Measurements from ENCODE around the gene CDK9.
A peak's percentile ranks its signal among the peaks of the same experiment; 100 is the strongest.

Gene CDK9

DNA sequence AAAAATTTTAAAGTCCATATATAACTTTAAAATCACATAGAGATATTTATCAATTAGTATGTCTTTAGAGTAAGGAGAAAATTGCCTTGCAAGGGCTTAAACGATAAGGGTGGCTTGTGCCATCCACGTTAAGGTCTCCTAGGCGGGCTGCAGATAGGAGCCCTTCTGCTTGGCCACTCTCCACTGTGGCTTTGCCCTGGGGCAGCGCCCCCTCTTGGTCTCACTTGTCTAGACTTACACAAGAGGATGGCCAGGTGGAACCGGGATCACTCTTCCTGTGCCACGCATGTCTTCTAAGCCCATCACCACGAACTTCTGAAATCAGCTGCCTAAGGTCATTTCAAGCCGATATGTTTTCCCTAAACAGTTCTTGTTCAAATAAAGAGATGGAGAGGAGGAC lies 19.8 kb downstream of the CDK9 start:
- no peak for DNase-seq

DNA sequence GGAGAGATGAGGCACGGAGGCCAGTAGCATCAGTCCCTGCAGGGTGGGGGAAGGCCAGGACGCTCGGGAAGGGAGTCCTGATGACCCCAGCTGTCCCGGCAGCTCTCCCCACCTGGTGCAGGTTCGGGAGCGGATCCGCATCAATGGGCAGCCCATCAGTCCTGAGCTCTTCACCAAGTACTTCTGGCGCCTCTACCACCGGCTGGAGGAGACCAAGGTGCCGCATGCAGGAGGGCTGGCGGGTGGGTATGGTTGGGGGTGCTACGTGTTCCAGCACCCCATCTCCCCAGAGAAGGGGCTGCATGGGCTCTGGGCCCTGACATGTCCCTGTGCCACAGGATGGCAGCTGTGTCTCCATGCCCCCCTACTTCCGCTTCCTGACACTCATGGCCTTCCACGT lies 21.0 kb downstream of the CDK9 start:
- no peak for DNase-seq

DNA sequence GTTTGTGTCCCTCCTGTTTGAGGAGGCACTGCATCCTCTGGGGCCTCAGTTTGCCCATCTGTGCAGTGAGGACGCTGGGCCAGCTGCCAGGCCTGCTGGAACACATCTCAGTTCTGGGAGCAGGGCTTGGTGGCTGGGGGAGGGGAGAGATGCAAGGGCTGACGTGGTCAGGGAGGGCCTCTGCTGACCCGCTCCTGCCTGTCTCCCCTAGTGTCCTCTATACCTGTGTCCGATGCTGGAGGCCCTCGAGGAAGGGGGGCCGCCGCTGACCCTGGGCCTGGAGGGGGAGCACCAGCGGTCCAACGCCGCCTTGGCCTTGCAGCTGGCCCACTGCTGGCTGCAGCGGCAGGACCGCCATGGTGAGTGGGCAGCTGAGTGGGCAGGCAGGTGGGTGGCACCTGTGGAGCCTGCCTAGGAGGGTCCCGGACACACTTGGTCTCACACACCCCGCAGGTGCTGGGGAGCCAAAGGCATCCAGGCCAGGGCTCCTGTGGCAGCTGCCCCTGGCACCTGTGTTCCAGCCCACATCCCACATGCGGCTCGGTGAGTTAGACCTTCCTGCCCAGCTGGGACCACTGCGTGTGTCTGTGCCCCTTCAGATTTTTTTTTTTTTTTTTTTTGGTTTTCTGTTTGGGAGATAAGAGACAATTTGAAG lies 22.6 kb downstream of the CDK9 start:
- DNase-seq, result no peak

DNA sequence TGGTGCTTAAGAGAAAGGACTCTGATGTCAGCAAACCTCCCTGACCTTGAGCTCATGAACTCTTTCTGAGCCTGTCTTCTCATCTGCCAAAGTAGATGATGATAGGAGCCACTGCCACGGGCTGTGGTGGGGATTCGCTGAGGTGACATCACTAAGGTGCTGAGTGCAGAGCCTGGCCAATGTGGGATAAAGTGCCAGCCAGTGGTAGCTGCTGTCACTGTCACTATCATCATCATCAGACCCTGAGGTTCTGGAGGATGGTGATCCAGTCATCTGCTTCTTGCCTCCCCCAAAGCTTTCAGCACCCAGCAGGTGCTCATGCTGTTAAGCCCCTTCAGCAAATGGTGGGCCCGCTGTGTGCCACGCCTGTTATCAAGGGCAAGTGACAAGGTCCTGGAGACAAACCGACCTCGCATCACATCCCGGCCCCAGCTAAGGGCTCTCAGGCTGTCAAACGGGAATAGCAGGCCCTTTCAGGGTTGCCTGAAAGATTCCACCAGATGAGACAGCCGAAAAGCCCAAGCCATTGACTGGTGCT lies 23.2 kb downstream of the CDK9 start:
- no peak for DNase-seq

DNA sequence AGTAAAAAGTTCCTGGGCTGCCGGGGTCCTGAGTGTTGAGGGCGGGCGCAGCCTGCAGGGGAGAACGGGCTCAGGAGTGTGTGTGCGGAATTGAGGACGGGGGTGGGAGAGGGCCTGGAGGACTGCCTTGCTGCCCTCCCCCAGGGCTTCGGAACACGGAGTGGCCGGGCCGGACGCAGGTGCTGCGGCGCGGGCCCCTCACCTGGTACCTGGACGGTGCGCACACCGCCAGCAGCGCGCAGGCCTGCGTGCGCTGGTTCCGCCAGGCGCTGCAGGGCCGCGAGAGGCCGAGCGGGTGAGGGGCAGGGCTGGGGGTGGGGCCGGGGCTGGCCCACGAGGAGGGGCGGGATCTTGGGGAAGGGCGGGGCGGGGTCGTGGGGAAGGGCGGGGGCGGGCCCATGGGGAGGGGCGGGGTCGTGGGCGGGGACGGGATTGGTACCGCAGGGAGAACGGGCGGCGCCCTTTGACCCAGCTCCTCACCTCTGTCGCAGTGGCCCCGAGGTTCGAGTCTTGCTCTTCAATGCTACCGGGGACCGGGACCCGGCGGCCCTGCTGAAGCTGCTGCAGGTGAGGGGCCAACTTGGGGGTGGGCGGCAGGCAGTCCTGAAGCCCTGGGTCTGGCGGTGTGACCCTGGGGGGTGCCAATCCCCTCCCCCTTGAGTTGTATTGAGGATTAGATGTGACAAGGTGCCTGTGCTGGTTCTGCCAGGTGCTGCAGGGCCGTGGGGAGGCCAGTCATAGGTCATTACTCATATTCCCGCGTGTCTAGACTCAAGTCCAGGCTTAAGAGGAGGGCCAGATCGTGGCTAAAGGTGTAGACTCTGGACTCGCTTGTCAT lies 23.9 kb downstream of the CDK9 start:
- no peak for DNase-seq

DNA sequence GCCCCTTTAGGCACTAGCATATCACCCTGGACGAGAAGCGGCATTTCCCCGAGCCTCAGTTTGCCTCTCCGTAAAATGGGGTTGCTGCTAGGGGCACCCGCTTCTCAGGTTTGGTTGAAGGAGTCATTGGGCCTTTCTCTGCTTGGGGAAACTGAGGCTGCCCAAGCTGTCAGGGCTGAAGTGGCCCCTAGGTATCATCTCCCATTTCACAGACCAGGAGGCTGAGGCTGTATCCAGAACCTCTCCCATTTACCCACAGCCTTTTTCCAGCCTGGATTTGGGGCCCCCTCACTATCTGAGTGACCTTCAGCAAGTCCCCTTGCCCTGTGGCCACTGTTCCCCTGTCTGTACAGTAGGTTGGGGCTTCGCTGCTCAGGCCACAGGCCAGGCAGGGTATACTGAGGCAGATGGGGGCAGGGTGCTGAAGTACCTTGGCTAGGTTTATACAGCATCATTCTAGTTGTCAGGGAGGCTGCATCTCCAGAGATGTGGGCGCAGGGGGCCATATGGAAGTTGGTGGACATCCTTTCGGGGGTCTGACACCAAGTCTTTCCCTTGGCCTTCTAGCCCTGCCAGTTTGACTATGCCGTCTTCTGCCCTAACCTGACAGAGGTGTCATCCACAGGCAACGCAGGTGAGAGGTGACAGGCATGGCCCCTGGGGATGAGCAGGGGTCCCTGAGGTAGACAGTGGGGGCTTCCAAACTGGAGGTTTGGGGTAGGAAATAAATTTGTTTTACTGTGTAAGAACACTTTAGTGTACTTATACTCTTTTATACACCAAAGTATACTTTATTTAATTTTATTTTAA lies 24.7 kb downstream of the CDK9 start:
- DNase-seq, result no peak

DNA sequence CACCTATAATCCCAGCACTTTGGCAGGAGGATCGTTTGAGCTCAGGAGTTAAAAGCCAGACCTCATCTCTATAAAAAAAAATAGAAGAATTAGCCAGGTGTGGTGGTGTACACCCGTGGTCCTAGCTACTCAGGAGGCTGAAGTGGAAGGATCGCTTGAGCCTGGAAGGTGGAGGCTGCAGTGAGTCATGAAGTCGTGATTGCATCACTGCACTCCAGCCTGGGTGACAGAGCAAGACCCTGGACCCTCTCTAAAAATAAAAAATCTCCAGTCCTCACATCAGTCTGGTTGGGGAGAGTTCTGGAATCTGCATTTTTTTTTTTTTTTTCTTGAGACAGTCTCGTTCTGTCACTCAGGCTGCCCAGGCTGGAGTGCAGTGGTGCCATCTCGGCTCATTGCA lies 26.2 kb downstream of the CDK9 start:
- DNase-seq, result no peak

DNA sequence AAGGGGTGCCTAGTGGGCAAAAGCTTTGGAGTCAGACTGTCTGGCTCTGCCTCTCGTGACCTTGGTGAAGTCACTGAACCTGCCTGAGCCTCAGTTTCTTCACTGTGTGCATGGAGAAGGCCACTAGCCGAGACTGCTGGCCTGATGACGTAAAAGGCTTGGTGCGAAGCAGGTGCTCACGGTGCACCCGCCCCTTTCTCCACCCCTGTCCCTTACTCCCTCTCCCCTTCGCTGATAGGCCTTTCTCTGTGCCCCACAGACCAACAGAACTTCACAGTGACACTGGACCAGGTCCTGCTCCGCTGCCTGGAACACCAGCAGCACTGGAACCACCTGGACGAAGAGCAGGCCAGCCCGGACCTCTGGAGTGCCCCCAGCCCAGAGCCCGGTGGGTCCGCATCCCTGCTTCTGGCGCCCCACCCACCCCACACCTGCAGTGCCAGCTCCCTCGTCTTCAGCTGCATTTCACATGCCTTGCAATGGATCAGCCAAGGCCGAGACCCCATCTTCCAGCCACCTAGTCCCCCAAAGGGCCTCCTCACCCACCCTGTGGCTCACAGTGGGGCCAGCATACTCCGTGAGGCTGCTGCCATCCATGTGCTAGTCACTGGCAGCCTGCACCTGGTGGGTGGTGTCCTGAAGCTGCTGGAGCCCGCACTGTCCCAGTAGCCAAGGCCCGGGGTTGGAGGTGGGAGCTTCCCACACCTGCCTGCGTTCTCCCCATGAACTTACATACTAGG lies 27.3 kb downstream of the CDK9 start:
- no peak for DNase-seq

DNA sequence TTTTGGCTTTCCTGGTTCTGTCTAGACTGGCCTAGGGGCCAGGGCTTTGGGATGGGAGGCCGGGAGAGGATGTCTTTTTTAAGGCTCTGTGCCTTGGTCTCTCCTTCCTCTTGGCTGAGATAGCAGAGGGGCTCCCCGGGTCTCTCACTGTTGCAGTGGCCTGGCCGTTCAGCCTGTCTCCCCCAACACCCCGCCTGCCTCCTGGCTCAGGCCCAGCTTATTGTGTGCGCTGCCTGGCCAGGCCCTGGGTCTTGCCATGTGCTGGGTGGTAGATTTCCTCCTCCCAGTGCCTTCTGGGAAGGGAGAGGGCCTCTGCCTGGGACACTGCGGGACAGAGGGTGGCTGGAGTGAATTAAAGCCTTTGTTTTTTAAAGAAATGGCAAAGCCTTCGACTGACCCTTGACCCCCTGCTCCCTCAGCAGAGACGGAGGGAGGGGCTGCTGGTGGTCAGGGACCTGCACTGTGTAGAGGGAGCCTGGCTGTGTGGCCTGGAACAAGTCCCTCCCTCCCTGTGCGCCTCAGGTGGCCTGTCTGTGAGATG lies 27.9 kb downstream of the CDK9 start:
- DNase-seq, result no peak

DNA sequence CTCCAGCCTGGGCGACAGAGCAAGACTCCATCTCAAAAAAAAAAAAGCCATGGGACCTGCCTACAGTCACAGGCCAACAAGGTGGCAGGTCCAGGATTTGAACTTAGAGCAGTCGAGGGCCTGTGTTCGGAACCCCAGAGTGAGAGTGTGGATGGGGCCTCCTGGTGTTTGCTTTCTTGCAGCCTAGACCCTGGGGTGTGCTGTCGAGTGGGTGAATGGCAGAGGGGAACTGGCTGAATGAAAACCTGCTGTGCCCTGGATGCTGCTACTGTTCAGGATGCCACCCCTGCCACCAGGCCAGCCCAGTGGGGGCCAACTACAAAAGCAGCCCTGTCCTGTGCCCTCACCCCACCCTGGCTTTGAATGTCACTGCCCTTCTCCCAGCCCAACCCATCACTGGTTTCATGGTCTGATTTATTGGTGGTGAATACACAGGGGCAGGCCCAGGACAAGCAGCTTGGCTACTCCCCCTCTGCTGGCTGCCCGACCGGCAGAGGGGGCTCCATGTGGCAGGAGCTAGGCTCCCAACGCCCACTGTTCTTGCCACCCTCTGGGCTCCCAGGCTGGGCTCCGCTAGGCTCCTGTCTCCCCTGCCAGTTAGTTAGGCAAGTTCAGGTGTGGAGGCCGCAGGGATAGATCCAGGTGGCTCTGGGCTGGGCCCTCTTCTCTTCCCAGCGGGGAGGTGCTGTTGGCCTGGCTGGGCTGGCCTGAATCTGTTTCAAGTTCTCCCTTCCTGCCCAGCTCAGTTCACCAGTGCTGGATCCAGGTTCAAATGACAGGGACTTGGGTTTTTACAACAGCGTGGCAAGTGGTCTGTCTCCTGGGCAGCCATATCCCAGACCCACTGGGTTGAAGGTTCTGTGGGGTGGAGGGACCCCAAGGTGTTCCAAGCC lies 29.0 kb downstream of the CDK9 start:
- DNase-seq, result no peak

DNA sequence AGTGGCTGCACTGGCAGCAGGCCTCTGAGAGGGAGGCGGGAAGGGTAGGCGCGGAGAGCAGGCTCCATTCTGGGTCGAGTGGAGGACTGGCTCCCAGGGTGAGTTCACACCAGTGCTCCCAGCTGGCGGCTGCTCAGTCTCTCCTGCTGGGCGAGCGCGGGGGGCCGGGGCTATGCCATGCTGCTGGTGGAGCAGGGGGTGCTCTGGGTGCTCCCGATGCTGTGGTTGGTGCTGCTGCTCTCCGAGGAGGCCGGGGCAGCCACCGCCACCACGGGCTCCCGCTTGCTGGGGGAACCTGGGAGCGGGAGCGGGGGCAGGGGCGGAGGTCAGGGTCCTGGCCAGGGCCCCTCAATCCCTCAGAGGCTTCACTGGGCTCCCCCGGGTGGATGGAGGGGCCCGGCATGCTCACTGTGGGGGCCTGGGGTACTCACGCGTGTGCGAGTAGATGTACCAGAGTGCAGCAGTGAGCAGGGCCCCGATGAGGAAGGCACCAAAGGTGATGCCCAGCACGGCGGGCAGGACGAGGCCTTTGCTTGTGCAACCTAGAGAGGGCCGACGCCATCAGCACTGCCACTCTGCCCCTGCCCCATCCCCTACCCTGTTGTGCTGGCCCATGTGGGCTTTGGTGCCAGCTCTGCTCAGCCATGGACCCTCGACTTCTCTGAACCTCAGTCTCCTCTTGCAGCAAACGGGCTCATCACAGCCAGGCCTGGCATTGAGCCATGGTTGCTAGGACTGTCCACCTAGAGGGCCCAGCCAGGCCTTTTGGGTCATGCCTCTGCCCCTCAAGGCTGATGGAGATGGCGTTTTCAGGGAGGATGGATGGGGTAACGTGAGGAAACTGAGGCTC lies 29.9 kb downstream of the CDK9 start:
- no peak for DNase-seq

DNA sequence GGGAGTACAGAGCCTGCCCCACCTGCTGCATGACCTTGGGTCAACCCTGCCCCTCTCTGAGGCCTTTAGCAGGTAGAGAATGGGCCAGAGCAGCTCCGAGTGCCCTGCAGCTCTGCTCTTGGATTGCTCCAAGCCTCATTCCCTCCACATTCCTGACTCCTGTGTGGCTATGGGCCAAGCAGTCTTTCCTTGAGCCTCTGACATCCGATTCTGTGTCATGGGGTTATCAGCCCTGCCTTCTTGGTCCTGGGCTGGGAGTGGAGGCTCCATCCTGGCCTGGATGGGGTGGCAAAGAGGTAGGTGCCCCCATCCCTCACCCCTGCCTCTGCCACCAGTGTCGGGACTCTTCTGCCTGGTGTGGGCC lies 30.5 kb downstream of the CDK9 start:
- no peak for DNase-seq

DNA sequence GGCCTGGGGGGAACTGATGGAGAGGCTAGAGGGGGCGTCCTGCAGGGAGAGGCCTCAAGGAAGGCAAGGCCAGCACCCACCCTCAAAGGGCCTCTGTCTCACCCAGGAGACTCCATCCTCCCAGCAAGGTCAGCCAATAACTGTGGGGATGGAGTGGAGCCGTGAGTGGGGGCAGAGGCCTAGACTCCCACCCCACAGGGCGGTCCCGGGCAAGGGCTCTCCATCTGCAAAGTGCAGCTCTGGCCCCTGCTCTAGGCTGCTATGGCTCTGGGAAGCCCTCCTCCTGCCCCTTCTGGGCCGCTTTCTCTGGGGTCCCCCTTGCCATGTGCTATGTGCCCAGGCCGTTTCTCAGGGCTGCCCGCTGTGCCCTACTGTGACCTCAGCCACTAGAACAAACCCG lies 30.9 kb downstream of the CDK9 start:
- no peak for DNase-seq

DNA sequence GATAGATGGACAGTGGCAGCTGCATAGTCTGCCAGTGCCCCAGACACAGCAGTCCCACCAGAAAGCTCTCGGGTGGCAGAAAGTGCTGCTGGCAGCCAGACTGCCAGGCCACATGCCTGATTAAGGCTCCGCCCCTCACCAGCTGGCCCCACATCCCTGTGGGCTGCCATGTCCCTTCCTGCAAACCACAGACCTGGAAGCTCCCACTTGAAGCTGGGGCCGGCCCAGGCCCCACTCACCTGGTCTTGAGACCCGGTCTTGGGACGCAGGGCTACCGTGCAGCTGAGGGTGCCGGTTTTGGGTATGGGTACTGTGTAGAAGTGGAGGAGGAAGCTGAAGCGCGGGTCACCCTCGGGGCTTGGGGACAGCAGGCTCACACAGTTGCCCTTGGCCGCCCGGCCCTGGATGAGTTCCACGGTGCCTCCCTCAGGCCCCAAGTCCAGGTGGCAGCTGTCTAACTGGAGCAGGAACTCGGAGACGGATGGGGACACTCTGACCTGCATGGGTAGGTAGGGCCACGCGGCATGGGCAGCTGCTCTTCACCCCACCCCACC lies 32.1 kb downstream of the CDK9 start:
- peak; percentile 65 for DNase-seq

DNA sequence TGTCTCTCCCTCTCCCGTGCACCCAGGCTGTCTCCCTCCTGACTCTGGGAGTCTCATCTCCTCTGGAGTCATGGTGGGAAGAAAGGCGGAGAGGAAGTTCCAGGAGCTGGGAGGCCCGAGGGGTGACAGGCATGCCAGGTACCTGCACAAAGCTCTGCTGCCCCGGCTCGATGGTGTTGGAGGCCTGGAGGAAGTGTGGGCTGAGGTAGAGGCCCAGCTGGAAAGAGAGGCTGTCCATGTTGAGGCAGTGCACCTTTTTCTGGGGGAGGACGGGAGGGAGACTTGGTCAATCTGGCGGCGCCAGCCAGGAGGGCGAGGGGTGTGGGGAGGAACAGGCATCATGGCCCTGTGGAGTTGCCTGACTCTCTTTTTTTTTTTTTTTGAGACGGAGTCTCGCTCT lies 32.7 kb downstream of the CDK9 start:
- DNase-seq, result no peak

DNA sequence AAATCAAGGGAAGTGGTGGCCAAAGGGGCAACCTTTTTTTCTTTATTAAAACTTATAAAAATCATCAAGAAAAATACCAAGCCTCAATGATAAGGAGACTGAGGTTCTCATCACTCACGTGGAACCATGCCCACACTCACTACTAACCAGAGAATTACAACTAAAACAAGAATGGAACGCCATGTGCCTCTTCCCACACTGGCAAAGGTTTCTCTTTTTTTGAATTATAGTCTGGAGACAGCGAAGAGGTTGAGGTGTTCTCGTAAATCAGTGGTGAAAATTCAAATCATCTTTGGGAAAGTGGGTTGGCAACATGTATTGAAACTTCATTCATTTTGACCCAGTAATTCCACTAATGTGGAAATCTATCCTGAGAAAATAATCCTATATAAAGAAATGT lies 36.3 kb downstream of the CDK9 start:
- DNase-seq, result no peak

DNA sequence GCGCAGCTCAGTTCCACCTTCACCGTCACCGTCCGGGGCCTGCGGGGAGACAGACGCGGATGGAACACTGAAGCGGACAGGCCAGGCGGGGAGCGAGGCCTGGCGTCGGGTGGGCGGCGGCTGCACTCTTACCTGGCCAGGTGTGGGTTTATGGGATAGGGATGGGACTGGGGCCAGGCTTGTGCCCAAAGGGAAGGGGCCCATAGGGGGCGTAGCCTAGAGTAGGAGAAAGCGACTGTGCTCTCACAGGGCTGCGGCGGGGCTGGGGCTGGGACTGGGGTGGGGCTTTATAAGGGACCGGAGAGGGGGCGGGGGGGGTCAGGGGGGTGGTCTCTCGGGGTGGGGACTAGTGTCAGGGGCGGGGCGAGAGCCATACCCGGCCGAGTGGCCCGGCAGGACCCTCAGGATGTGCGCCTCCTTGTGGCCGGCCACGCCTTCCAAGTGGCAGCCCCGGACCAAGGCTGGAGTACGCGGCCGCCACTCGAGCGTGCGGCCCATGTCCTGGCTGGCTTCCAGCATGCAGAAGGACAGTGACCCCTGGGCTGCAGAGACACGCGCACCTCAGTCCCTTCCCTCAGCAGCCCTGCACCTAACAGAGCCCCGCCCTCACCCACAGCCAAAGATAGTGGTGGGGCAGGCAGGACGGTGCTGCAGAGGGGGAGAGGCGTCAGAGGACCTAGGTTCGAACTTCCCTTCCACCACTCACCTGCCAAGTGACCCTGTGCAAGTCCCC lies 39.7 kb downstream of the CDK9 start:
- no peak for DNase-seq

DNA sequence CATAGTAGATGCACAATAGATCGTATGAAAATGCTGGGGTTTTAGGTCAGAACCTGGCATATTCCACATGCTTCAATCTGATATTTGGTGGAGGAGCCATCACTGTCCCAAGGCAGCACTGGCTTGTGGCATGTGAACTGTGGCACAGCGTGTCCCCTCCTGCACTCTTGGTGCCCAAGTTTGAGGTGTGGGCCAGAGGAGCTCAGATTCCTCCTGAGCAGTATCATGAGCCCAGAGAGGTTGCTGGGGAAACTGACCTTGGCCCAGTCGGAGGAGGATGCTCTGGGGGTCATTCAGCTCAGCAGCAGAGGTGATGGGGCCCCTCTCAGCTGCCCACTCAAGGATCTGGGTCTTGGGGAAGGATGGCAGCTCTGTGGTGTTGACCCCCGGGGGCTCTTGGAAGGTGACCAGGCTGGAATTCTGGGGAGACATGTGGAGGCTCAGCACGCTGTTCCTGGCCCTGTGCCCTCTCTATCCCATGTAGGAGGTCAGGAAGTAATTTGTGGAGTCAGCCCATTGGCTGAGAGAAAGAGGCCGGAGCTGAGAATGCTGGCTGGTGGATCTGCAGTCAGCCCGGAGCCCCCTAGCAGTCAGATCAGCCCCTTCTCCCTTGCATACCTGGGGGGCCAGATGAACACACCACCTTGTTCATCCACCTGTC lies 40.5 kb downstream of the CDK9 start:
- no peak for DNase-seq
